Esophagus muscularis mucosa (tissue), 3 donors: Measurements from ENCODE around the gene SLC6A2.

Experiments used
- CTCF ChIP-seq, 3 experiments: fragments of 200-600 bp in 2 of 3; fragments of 450-650 bp in 1 of 3; sonication (generic) in 2 of 3; IDR thresholded peaks; one replicate each; pipeline ENCODE4 v1.5.1; 2017 to 2019; ENCODE audit warnings: antibody characterized with exemption in 3 of 3, mild to moderate bottlenecking in 2 of 3, moderate library complexity in 1 of 3
- POLR2A ChIP-seq: fragments of 450-650 bp; IDR thresholded peaks from one replicate; pipeline ENCODE4 v1.6.1; 2017; ENCODE audit warnings: antibody characterized with exemption, moderate library complexity, mild to moderate bottlenecking, low read depth
- POLR2AphosphoS5 ChIP-seq, 2 donors: sonication (generic); formaldehyde crosslinking; IDR thresholded peaks; one replicate each; pipeline ENCODE4 v1.6.1; 2017; ENCODE audit warnings: antibody characterized with exemption in 2 of 2

DNA sequence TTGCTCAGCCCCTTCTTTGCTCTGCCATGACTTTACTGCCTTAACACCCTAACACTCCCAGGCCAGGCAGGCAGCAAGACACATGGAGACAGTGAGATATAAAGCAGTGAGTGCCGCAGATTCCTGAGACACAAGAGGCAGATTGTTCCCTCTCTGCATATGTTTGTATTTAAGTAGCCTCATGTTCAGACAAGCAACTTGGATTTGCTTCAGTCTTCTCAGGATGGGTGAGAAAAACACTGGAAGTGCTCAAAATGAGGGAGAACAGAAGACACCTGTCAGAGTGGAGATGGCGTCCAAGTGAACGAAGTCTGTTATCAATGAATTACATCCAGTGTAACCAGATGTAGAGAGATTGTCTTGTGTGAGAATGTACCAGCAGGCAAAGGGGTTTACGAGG lies 90.3 kb downstream of the SLC6A2 start:
- TF ChIP-seq CTCF (IDR thresholded peaks at IDR 0.05) (no peak), POLR2A (no peak), POLR2AphosphoS5 (IDR thresholded peaks at IDR 0.05) (no peak)
